HepG2 (cell line): ENCODE data around the gene ALS2. TPM values are rescaled to one million over a fixed set of nuclear protein-coding genes. Genes with fewer than 3 reads are reported as not detected.

ENCODE experiments used
- ATAC-seq: fragments of 200-7000 bp; cut with Tn5 transposase; 3 replicates; pipeline ENCODE4 v1.9.1; 2020; ENCODE audit warnings: mild to moderate bottlenecking, moderate library complexity
- BruUV-seq: library from RNA; stranded (reverse); fragments of 400-500 nt; replicated peaks from 2 replicates; lab custom pipeline; 2021; lab: Mats Ljungman, UMichigan
- CTCF ChIA-PET: fragments of 300-600 bp; formaldehyde crosslinking; extraction: SDS; loops from one replicate; lab custom pipeline; 2021; ENCODE audit warnings: low total read pairs, inconsistent platforms, low intra/inter-chr PET ratio; lab: Yijun Ruan, JAX
- POLR2A ChIA-PET: fragments of 350-600 bp; sonication (Branson Sonifier 250); formaldehyde crosslinking; loops from one replicate; lab custom pipeline; 2020; ENCODE audit warnings: antibody characterized with exemption, inconsistent platforms; lab: Yijun Ruan, JAX
- DNase-seq: peaks from one replicate; pipeline ENCODE4 v3.0.0-alpha.2; 2015; ENCODE audit warnings: low spot score
- FAIRE-seq: peaks from 3 replicates; lab custom pipeline; 2011; peaks lifted over from hg19 to GRCh38; lab: Jason Lieb, UNC
- H2AFZ ChIP-seq: one replicate; pipeline ENCODE4 v1.6.1; 2011; ENCODE audit warnings: low read length, inconsistent platforms
- H3K27ac ChIP-seq: fragments of 300-600 bp; 3 replicates; pipeline ENCODE4 v1.8.0; 2011; ENCODE audit warnings: mixed run types, mild to moderate bottlenecking, mixed read lengths, low read length, inconsistent platforms; ENCODE audit not compliant: insufficient read depth; ENCODE audit errors: extremely low read length
- H3K27me3 ChIP-seq, 2 experiments: fragments of 200-600 bp in 1 of 2; 2 replicates in 1 of 2; 3 replicates in 1 of 2; pipeline versions ENCODE4 v1.6.0 to v1.8.0; 2011; ENCODE audit warnings: low read length in 2 of 2, mild to moderate bottlenecking in 2 of 2, moderate library complexity in 2 of 2, inconsistent platforms in 1 of 2; ENCODE audit not compliant: insufficient read depth in 2 of 2, control insufficient read depth in 1 of 2
- H3K36me3 ChIP-seq, 2 experiments: fragments of 200-600 bp in 1 of 2; replicated peaks in 1 of 2; 2 replicates in 1 of 2; 3 replicates in 1 of 2; pipeline versions ENCODE4 v1.5.1 to v1.8.0; 2011; ENCODE audit warnings: low read length in 2 of 2, inconsistent platforms in 1 of 2; ENCODE audit not compliant: insufficient read depth in 2 of 2, control insufficient read depth in 1 of 2
- H3K4me1 ChIP-seq: 2 replicates; pipeline ENCODE4 v1.5.1; 2012; ENCODE audit warnings: low read length, inconsistent platforms; ENCODE audit not compliant: insufficient read depth
- H3K4me2 ChIP-seq: 2 replicates; pipeline ENCODE4 v1.6.0; 2011; ENCODE audit warnings: low read depth, low read length, inconsistent platforms
- H3K4me3 ChIP-seq, 3 experiments: fragments of 200-600 bp in 1 of 3; sonication (generic), shearing (Covaris generic) in 1 of 3; replicated peaks in 1 of 3; 2 replicates each; pipeline ENCODE4 v1.5.1; 2011 to 2016; ENCODE audit warnings: low read length in 3 of 3, inconsistent platforms in 2 of 3, low read depth in 2 of 3, mild to moderate bottlenecking in 2 of 3, control low read depth in 1 of 3, mixed read lengths in 1 of 3; ENCODE audit not compliant: insufficient read depth in 1 of 3
- H3K79me2 ChIP-seq: one replicate; pipeline ENCODE4 v1.6.1; 2011; ENCODE audit warnings: low read length, inconsistent platforms; ENCODE audit not compliant: insufficient read depth
- H3K9ac ChIP-seq: 2 replicates; pipeline ENCODE4 v1.6.0; 2011; ENCODE audit warnings: mild to moderate bottlenecking, low read depth, low read length, inconsistent platforms; ENCODE audit not compliant: insufficient read depth
- H3K9me3 ChIP-seq: 2 replicates; pipeline ENCODE4 v1.5.1; 2012; ENCODE audit warnings: mild to moderate bottlenecking, low read length
- H4K20me1 ChIP-seq: 2 replicates; pipeline ENCODE4 v1.6.0; 2011; ENCODE audit warnings: inconsistent platforms, mild to moderate bottlenecking, low read length, moderate library complexity; ENCODE audit not compliant: insufficient read depth
- BATF2 ChIP-seq: sonication (generic); formaldehyde crosslinking; IDR thresholded peaks from 2 replicates; pipeline ENCODE4 v1.8.0; 2022; ENCODE audit warnings: mild to moderate bottlenecking, missing genetic modification reagents, moderate library complexity
- MTF1 ChIP-seq: sonication (generic); formaldehyde crosslinking; IDR thresholded peaks from 2 replicates; pipeline ENCODE4 v1.5.0; 2020; ENCODE audit warnings: missing genetic modification reagents
- ZNF775 ChIP-seq: sonication (generic); formaldehyde crosslinking; IDR thresholded peaks from 2 replicates; pipeline ENCODE4 v1.4.0; 2020; ENCODE audit warnings: missing genetic modification reagents, mild to moderate bottlenecking, moderate library complexity, borderline replicate concordance
- ZSCAN31 ChIP-seq: sonication (generic); formaldehyde crosslinking; IDR thresholded peaks from 2 replicates; pipeline ENCODE4 v1.5.0; 2020; ENCODE audit warnings: low read depth, mild to moderate bottlenecking, missing genetic modification reagents
- WGBS: methylation state at CpG from one replicate; pipeline ENCODE4 v1.1.6; 2017; ENCODE audit warnings: low lambda C conversion rate; 5-methylcytosine and 5-hydroxymethylcytosine counted together
- in situ Hi-C: cut with HindIII; loops from 2 replicates; pipeline ENCODE4 v1.10.0; 2017; ENCODE audit warnings: low pct_unique_long_range_greater_than_20kb; ENCODE audit not compliant: extremely low pct_ligation_motif_present
- intact Hi-C: fragments of 100-400 bp; cut with micrococcal nuclease; formaldehyde crosslinking; loops from one replicate; pipeline ENCODE4 v1.10.0; 2022; ENCODE audit not compliant: unreplicated experiment
- polyA plus RNA-seq, 8 experiments: library from polyadenylated mRNA; depleted of rRNA in 3 of 8; stranded (reverse) in 7 of 8; unstranded in 1 of 8; fragments of >200 nt; fragmentation: Illumina TruSeq in 4 of 8; extraction: Trizol in 4 of 8; gene quantifications; 2 replicates each; pipeline versions ENCODE4 v1.2.1 to v1.2.3, GENCODE V29; 2011 to 2016; ENCODE audit warnings: low read depth in 4 of 8, missing spikeins in 1 of 8, mixed read lengths in 1 of 8; ENCODE audit not compliant: insufficient read depth in 1 of 8
- total RNA-seq, 5 experiments: library from RNA; depleted of rRNA; stranded (reverse); fragments of >200 nt; fragmentation: Illumina TruSeq; extraction: Trizol; gene quantifications; 2 replicates each; pipeline ENCODE4 v1.2.3, GENCODE V29; 2016; ENCODE audit warnings: low read depth in 1 of 5
- TF ChIP-seq, protein P1 (sequence below): sonication (generic); formaldehyde crosslinking; IDR thresholded peaks from 2 replicates; pipeline ENCODE4 v1.5.0; 2020; ENCODE audit warnings: missing genetic modification reagents
- TF ChIP-seq, protein P2 (sequence below): sonication (generic); formaldehyde crosslinking; IDR thresholded peaks from 2 replicates; pipeline ENCODE4 v1.9.0; 2021; ENCODE audit warnings: missing genetic modification reagents, mild to moderate bottlenecking, borderline replicate concordance

Gene ALS2
- total and polyA plus RNA-seq, 2 of the 13 experiments (the other 11 are each of a cell fraction or from before 2014, with no cell fraction given), result 12.7 to 19.3 TPM

DNA sequence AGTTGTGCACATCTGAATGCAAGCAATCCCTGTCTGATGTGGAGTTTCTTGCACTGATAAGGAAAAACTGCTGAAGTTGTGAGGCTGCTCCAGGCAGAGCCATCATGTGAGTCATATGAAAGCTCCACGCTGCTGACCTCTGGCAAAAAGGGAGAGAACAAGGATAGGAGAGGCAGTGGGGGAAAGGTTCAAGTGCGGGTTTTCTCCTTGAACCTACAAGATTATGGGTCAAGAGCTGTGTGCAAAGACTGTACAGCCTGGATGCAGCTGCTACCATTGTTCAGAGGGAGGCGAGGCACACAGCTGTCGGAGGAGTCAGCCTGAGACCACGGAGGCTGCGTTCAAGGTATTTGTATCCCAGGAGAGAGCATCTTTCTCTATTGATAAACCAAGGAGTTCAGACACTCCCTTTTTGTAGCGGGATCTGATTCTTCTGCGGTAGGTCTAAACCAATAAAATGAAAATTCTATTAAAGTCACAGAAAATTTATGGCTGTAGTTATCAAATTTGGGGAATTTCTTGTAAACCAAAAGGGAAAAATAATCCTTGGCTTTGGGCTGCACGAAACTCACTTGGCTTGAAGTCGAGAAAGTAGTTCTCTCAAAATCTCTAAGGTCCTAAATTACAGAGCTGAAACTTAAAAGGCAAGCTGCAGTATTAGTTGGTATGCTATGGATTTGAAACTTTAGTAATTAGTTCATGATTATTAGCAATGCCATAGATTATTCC lies 25.9 kb upstream of the ALS2 start, which contains the start of gene CDK15:
Gene CDK15 (plus strand): TSS at position 96 of the 729 bp plus-strand sequence. CDS start 128 bp downstream, at position 224.
- no peaks in the 10 kb centered on the region for H3K79me2 ChIP-seq
- ATAC-seq, result no peak
- H4K20me1 ChIP-seq, result no peaks in the 10 kb centered on the region
- CTCF ChIA-PET, result no interaction called here
- in situ Hi-C loops, result no loop called here
- H3K9me3 ChIP-seq, result no peaks in the 10 kb centered on the region
- H3K4me3 ChIP-seq, result no peak within 1 kb of the TSS
- H3K9ac ChIP-seq, result no peak within 1 kb of the TSS
- intact Hi-C loops, result no loop called here
- no peak within 1 kb of the TSS for H2AFZ ChIP-seq
- BruUV-seq, result no TSS peak
- no peak within 1 kb of the TSS for H3K27ac ChIP-seq
- 24% methylated on average over 10 of the region's 10 CpGs for WGBS
- no peaks in the 10 kb centered on the region for H3K4me1 ChIP-seq
- no peak within 1 kb of the TSS for H3K4me2 ChIP-seq
- TF ChIP-seq, protein P1, sequence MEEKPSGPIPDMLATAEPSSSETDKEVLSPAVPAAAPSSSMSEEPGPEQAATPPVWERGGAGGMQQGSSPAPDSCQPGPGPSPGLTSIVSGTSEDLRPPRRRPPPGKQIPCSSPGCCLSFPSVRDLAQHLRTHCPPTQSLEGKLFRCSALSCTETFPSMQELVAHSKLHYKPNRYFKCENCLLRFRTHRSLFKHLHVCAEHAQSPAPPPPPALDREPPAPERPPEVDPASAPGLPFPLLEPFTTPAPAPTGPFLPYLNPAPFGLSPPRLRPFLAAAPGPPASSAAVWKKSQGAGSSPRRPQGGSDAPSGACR (CRISPR knock-in tag), result no peak
- TF ChIP-seq MTF1 (no peak), ZNF775 (no peak), ZSCAN31 (no peak), BATF2 (no peak)
- TF ChIP-seq, protein P2, sequence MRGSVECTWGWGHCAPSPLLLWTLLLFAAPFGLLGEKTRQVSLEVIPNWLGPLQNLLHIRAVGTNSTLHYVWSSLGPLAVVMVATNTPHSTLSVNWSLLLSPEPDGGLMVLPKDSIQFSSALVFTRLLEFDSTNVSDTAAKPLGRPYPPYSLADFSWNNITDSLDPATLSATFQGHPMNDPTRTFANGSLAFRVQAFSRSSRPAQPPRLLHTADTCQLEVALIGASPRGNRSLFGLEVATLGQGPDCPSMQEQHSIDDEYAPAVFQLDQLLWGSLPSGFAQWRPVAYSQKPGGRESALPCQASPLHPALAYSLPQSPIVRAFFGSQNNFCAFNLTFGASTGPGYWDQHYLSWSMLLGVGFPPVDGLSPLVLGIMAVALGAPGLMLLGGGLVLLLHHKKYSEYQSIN (CRISPR knock-in tag), result no peak
- POLR2A ChIA-PET, result no interaction called here
- no peaks in the 10 kb centered on the region for H3K36me3 ChIP-seq
- no peak for FAIRE-seq
- no peak for DNase-seq
- peaks cover 1 to 19% of the 10 kb centered on the region in 2 experiments; a peak in 3 of 5 replicates for H3K27me3 ChIP-seq
